HuH-7 (cell line): ENCODE measurements around the gene KRT31.
"Not testable (repeated sequence)": the region's sequence is repeated elsewhere in the genome, so short reads cannot be mapped to it uniquely, and the experiment has no call there.

Experiments
- DNase-seq: peaks from one replicate; pipeline ENCODE4 v3.0.0; 2011; ENCODE audit warnings: low spot score

KRT31 gene

GRCh38 chr17:41396996-41397660 is at the start of gene KRT31:
Gene KRT31 (minus strand): TSS chr17:41397608. CDS start chr17:41397539, 69 bp downstream.
- no peak for DNase-seq

GRCh38 chr17:41446806-41447205 is 49.4 kb upstream of the KRT31 start:
- DNase-seq = no peak

- DNase-seq = no peak
Observed at GRCh38 chr17:41444640-41445039, 47.2 kb upstream of the KRT31 start.

- no peak for DNase-seq
Observed at GRCh38 chr17:41444186-41444585, 46.8 kb upstream of the KRT31 start.

DNA sequence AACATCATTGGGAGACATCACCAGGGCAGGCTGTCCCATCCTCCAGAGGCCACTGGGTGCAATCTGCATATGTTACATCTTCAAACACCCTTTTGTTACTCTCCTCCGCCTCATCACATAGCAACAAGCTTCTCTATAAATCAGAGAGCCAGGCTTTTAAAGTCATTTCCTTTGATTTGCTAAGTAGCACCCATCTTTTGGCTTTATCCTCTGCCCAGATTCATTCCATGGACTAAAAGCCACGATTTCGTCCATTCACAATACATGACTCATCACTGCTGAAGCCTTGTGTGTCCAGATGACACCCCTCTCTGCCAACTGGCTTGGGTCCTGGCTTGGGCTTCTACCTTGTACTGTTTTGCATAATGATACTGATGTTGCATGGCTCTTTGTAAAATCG is 45.3 kb upstream of the KRT31 start:
- DNase-seq = no peak

- no peak for DNase-seq
Observed at GRCh38 chr17:41440531-41441033, 43.2 kb upstream of the KRT31 start, which contains the start of gene KRT38. Gene KRT38 (minus strand): TSS chr17:41440983. CDS start chr17:41440921, 62 bp downstream.

- no peak for DNase-seq
Observed at GRCh38 chr17:41439375-41439774, 42.0 kb upstream of the KRT31 start.

DNA sequence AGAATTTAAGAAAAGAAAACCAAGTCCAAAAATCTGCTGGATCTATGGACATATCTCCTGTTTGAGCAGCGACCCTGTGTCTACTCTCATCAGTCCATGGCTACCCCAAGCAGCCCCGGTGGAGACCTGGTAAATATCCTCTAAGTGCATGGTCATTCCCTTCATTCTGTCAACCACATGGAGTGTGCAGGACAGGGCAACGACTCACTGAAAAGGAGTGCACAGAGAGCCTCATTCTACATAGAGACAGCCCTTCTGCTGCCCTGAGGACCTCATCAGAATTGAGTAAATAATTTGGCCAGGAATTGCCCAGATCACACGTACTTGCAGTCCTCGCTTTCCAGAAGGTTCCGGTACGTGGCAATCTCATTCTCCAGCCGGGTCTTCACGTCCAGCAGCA is 40.4 kb upstream of the KRT31 start:
- DNase-seq = no peak

GRCh38 chr17:41437254-41437653 is 39.8 kb upstream of the KRT31 start:
- DNase-seq = no peak

DNA sequence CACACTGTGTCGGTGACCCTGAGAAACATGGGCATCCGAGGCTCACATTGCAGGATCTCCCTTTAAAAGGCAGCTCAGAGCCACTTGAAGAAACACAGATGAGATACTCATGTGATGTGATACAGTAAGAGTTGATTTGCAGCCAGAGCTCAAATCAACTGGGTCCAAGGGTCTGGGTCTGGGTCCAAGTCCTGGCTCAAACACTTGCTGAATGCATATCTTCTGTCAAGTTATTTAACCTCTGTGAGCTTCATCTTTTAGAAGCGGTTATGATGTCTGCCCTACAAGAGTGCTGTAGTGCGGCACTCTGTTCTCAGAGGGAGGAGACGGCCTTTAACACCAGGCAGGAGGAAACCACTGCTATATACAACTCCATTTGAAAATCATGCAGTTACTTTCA is 37.0 kb upstream of the KRT31 start:
- DNase-seq = no peak

DNA sequence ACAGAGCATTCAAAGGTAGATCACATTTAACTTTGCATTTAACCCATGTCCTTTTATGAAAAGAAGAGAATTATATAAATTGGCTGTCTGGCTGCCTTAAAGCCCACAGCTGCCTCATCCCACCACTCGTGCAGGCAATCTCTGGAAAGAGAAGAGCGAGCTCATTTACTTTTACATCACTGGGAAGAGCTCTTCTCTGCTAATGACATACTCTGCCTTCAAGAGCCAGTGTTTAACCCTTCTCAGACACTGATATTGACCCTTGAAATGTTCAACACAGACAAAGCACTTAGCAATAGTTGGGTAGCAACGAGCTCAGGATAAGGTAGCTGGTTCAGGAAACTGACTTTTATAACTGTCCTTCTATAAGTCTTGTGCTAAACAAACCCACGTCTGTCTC is 36.6 kb upstream of the KRT31 start:
- no peak for DNase-seq

DNA sequence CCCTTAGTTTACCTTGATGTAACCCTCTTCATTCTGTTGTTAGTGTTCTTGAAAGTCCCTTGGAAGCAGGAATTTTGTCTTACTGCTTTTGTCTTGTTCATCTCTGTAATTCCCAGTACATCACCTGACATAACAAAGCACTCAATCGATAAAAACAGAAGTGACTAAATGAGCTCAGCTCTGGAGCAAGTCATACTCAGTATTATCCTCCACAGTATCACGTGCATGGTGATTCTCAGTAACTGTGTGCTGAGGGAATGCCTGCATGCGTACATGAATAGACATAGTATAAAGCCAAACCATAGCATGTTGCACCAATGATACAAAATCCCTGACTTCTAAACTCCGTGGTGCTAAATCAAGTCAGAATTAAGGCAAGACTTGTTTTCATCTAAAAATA is 36.2 kb upstream of the KRT31 start:
- no peak for DNase-seq

- not testable (repeated sequence) for DNase-seq
Observed at GRCh38 chr17:41430376-41430775, 33.0 kb upstream of the KRT31 start.

GRCh38 chr17:41429667-41430066 is 32.3 kb upstream of the KRT31 start:
- no peak for DNase-seq

DNA sequence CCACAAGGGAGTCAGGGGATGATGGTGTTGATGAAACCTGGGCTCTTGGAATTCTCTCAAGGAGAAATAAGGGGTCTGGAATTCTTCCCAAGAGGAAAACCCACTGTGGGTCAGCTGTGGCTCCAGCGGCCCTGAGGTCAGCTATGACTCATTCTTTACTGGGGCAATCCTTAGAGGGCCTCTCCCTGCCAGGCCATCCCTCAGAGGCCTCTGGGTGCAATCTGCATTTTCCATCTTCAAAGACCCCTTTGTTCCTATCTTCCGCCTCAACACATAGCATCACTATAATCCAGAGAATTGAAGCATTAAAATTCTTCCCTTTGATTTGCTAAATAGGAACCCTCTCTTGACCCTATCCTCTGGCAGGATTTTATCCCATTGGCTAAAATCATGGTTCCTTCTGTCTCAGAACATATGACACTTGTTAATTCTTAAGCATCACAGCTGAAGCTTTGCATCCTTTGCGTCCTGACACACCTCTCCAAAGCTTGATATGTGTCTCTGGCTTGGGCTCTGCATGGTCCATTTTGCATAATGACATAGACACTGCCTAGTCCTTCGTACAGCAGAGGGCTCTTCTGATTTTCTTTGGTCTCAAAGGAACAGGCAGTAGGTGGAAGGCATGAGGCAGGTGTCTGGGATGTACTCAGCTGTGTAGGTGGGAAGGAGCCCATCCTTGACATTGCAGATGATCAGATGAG is 31.3 kb upstream of the KRT31 start:
- no peak for DNase-seq

- no peak for DNase-seq
Observed at GRCh38 chr17:41424111-41424635, 26.8 kb upstream of the KRT31 start, which contains the start of gene KRT37. Gene KRT37 (minus strand): TSS chr17:41424585. CDS start chr17:41424523, 62 bp downstream.

- DNase-seq = not testable (repeated sequence)
Observed at GRCh38 chr17:41422586-41422985, 25.2 kb upstream of the KRT31 start.

DNA sequence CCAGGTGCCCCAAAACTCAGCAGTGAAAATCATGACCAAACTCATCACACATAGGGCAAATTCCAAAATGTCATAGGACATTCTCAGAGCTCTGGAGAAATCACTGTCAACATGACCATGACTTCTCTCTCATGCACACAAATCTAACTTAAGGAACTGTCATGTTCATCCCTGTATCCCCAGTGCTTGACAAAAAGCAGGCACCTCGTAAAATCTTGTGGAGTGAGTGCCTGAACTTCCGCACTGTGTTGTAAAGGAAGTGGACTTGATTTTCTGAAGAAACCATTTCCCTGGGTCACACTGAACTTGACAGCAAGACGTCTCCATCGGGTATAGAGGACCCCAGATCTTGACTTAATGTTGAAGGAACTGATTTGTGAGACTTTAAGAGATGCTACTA is 24.2 kb upstream of the KRT31 start:
- DNase-seq = no peak

DNA sequence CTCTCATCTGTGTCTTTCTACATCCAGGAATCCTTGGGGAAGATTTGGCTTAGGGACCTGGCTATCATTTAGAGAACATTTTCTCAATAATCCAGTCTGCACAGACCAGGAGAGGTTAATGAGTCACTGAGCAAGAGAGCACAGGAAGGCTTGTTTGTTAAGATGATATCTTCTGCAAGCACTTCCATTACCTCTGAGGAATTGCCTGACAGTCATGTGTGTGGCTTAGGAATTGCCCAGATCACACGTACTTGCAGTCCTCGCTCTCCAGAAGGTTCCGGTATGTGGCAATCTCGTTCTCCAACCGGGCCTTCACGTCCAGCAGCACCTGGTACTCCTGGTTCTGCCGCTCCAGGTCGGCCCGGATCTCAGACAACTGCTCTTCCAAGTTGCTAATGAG is 23.7 kb upstream of the KRT31 start:
- no peak for DNase-seq

DNA sequence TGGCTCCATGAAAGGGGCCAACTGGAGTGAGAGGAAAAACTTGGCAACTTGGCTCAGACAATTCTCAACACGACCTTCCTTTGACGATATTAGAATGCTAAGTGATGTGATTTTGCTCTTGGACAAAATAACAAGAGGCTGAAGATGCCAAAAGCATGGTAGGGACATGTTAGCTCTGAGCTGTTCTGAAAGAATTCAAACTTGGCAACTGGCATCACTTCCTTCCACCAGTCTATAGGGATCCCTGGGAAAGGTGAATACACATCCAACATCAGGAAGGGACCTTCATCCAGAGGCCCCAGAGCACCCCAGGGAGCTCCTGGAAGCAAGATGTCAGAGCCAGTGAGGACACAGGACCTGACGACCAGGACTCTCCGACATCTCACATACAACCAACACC is 22.7 kb upstream of the KRT31 start:
- DNase-seq = no peak

DNA sequence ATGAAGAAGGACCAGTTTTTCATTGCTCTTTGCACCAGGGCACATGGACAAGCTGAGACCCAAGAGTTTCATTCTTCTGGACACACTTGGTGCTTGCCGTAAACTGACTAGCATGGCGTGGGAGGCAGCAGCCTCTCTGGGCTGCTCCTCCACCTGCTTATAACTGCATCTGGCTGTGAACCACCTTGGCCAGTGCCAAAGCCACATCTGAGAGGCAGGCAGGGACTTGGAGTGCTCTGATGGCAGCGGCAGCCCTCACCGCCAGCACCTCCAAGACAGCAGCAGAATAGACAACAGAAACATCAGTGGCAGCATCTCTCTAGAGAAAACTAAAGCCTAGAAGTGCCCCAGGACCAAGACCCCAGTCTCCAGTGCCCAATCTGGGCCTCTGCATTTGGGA is 22.3 kb upstream of the KRT31 start:
- DNase-seq = no peak

- DNase-seq = no peak
Observed at GRCh38 chr17:41418116-41418860, 20.9 kb upstream of the KRT31 start.
